Fibroblast of skin of right biceps (primary cell): ENCODE measurements around the gene CAPN3.

Source experiments
- DNase-seq: peaks from one replicate; pipeline ENCODE4 v3.0.0-alpha.2; 2013

The CAPN3 gene

DNA sequence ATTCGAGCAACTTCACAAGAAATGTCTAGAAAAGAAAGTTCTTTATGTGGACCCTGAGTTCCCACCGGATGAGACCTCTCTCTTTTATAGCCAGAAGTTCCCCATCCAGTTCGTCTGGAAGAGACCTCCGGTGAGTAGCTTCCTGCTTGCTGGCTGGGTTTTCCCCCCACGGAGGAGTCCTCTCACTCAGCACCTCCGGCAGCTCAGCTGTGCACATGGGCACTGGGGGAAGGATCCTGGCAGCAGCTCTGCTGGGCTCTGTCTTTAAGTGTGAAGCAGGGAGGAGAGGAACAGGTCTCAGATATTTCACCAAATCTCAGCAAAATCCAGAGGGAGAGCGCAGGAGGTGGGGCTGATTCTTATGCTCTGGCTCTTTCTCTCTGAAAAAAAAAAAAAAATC is 684 bp downstream of the CAPN3 start:
- no peak for DNase-seq

DNA sequence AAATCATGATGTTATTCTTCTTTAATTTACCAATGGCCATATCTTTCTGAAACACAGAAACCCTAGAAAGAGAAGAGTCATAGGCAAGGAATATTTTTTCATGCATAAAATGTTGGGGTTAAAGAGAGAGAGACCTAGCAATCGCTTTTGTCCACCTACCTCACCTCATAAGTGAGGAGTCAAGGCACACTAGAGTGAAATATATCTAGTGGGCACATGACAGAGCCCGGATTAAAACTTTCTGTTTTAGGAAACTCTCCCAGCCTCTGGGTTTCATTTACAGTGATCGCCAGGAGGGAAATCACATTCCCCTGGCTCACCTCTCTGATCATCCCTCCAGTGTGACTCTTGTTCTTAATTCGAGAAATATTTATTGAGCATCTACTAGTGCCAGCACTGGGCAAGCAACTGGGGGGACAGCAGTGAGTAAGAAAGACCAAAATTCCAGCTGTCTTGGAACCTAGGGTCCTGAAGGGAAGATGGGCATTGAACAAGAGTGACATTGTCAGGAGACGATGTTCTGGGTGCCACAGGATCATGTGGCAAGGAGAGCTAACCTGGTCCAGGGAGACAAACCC is 1.3 kb downstream of the CAPN3 start:
- no peak for DNase-seq

DNA sequence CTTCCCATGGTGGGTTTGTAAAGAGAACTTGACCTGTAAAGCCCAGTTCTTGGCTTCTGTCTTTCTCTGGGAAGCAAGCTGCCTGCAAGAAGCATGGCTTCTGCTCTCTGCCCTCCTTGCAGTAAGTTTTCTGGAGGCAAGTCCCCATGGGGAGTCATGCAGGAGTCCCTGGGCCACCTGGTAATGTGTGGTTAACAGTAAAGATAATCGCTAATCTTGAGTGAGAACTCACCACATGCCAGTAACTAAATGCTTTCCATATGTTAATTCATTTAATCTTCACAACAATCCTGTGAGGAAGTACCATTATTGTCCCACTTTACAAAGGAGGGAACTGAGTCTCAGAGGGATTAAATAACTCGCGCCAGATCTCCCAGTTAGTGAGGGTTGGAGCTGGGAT is 4.2 kb downstream of the CAPN3 start:
- no peak for DNase-seq

DNA sequence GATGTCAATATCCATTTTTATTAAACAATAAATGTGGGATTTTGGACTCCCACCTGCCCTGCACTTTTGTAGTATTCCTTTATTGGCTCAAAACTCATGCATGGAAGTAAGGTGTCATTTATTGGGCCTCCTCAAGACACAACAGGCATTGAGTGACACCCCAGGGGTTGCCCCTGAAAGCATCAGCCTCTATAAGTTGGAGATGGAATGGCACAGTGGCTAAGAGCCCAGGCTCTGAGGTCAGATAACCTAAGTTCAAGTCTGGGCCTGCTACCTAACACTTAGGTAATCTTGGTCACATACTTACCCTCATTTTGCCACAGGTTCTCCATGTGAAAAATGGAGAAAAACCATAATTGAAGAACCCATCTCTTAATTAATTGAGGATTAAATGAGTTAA is 4.6 kb downstream of the CAPN3 start:
- no peak for DNase-seq

DNA sequence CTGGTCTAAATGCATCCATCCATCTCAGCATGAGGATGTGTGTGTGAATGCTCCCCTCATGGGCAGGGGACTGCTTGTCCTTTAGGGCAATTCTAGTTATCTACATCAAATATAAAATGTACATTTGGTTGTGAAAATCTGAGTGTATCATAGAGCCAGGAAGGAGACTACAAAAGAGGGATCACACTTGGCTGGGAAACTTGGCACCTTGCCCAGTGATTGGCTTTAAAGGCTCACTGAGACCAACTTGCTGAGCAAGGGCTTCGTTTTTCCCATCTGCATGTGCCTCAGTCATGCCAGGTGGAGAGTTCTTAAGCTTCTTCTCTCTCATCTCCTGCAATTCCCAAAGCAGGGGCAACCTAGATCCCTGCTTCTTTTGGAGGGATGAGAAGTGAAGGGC is 5.2 kb downstream of the CAPN3 start:
- DNase-seq: peak; percentile 25

DNA sequence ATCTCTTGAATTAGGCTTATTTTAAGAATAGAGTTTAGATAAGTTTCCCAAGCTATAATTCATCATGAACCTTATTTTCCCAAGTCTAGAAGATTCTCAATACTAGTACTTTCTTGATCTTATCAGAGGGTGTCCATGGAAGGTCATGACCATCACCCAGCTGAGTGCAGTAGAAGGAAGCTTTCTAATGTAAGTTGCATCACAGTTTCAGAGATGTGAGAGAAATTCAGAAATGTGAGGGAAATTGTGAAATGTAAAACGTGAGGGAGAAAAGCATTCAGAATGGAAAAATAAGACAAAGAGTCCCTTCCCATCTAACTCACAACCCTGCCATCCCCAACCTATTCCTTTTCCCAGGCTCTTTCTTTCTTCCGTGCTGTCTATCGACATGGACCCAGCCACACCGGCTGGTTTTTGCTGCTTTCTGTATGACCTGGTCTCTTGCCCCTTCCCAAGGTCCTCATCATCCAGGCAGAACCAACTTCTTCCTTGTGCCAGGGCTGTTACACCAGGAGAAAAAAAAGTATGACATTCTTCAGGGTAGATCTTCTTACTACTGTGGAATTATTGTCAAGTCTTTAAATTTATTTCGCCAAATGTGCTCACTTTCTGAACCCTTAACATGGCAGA is 6.7 kb downstream of the CAPN3 start:
- DNase-seq: no peak

GRCh38 chr15:42367041-42367440 is 7.7 kb downstream of the CAPN3 start:
- no peak for DNase-seq

DNA sequence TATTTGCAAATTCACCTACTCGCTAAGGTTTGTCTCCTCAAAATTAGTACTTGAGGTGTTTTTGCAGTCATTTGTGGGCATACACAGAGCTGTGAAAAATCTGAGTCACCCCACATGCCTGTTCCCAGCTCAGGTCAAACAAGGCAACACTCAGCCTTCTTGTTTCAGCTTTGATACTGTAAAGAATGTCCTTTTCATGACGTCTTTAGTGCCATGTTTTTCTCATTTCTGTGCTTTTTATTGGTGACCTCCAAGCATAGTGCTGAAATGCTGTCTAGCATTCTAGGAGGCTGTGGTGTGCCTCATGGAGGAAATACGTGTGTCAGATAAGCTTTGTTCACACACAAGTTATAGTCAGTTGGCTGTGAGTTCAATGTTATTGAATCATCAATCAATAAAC is 8.8 kb downstream of the CAPN3 start:
- peak; percentile 34 for DNase-seq

- DNase-seq: peak; percentile 47
Observed at GRCh38 chr15:42371096-42371495, 11.8 kb downstream of the CAPN3 start.

- no peak for DNase-seq
Observed at GRCh38 chr15:42373274-42373673, 14.0 kb downstream of the CAPN3 start.

DNA sequence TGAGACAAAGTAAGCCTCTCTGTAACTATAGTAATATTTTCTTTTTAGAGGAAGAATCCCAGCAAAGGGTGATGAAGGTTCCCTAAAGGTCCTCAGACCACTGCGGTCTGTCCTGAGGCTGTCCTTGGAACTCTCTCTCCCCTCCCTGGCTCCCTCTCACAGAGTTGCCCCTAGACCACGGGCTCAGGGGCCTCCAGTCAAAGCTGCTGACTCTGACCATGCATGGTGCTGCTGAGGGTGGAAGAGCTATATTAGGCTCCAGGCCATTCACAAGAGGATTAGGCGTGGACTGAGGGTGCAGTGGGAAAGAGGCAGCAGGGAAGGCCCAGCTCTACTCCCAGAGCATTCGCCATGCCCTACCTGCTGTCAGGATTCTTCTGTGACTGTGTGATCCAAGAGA is 14.6 kb downstream of the CAPN3 start:
- no peak for DNase-seq

GRCh38 chr15:42374810-42375209 is 15.5 kb downstream of the CAPN3 start:
- DNase-seq: no peak

GRCh38 chr15:42375252-42375651 is 16.0 kb downstream of the CAPN3 start:
- DNase-seq: no peak

DNA sequence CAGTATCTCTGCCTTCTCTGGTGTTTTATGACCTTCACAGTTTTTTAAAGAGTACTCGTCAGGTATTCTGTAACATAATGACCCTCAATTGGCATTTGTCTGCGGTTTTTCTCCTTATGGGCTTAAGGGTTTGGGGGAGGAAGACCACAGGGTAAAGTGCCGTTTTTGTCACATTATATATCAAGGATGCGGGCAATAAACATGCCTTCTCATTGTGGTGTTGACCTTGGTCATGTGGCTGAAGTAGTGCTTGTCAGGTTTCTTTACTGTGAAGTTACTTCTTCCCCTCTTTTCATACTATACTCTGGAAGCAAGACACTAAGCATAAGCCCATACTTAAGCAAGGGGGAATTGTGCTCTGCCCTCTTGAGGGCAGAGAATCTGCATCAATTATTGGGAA is 16.6 kb downstream of the CAPN3 start:
- DNase-seq: no peak

DNA sequence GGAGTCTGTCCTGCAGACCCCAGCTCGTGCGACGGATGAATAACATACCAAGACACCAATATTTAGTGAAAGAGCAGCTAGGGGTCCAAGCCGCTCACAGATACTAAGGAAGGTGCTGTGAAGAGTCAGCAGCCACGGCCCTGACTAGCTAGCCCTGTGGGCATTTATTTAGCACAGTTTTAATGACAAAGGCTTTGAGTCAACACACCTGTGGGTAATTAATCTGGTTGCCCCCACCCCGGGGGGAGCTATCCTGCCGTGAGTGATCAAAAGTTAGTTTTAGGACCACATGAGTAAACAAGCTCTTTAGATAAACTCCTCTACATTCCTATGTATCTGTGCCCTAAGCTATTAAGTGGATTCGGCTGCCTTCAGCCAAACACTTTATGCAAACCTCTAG is 18.7 kb downstream of the CAPN3 start:
- DNase-seq: no peak

DNA sequence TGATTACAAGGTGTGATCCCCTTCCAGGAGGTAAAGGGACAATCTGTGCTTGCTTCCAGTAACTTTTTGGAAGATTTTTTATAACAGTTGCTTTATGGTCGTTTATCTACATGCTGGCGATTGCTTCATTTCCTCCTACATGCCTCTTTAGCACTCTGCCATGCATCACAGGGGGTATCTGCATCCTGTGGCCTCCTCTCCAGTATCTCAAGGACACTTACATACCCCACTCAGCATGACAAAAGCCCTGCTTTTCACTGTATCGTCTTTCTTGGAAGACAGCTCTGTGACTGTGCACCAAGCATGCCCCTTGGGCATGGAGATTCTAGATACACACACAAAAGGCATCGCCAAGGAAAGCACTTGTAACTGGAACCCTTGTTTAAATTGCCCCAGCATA is 25.3 kb downstream of the CAPN3 start:
- no peak for DNase-seq

DNA sequence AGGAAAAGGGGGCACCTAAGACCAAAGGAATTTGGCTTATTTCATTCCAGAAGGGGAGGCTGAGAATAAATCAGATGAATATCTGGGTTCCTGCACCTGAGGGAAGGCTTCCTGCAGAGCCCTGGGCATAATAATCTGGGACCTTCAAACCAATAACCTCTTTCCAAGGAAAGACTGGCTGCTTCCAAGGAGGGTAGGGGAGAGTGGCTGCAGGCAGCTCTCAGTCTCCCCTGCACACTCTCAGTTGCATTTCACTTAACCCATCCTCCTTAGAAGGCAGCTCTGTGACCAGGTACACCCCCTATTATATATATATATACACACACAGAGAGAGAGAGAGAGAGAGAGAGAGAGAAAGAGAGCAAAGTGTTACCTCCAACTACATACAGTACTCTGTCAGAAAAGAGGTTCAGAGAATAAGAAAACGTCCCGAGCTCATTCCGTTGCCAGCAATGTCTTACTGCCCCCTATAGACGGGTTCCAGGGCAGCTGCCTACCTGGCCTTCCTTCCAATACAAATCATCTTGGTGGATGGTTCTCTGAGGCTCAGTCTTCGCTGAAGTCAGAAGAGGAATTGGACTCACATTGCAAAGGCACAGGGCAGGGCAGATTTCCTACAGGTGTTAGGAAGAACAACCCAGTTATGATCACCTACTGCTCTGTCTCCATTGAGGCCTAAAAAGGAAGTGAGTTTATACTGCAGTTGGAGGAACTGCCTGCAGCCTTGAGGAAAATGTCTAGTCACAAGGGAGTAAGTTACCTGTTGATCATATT is 26.1 kb downstream of the CAPN3 start:
- DNase-seq: peak; percentile 51

DNA sequence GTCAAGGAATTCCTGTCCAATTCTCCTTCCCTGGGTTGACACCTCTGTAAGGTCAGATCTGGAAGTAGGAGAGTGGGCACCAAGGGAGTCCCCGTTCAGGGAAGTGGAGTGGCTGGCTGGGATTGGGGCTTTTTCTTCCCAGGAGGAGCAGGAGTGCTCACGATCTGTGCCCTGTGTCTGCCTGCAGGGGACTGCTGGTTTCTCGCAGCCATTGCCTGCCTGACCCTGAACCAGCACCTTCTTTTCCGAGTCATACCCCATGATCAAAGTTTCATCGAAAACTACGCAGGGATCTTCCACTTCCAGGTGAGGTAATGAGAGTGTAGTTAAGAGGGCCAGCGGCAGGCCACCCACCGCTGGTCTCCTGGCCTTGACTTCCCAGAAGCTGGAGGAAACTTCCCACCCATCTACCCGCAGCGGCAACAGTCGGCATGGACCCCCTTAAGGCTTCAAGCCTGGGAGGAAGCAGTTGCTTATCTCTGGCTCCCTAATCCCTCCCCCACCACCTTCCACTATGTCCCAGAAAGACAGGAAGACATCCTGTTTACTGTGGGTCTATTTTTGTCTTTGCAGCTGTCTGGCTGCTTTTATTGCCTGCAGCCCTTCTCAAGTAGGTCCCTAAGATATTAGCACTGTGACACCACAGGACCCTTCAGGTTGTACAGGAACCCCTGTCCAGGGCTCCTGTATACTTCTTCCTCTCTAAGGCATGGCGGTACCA is 26.8 kb downstream of the CAPN3 start:
- DNase-seq: no peak

- DNase-seq: peak; percentile 22
Observed at GRCh38 chr15:42387603-42388002, 28.3 kb downstream of the CAPN3 start.

- DNase-seq: no peak
Observed at GRCh38 chr15:42392309-42393024, 33.2 kb downstream of the CAPN3 start.

GRCh38 chr15:42394106-42394505 is 34.8 kb downstream of the CAPN3 start:
- no peak for DNase-seq

DNA sequence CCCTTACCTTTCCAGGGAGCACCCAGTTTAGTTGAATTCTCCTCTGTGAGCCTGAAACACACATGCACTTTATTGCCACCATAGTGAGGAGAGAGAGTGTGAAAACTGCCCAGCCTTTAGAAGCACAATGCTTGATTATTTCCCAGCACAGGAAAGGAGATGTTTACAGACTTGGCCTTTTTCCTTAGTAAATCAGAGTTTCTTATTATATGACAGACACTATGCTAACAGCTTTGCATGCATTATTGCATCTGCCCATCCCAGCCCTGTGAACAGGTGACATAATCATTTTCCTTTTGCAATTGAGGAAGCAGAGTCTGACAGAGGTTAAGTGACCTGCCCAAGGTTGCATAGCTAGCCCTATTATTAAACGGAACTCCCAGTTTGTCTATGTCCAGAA is 36.5 kb downstream of the CAPN3 start:
- no peak for DNase-seq
